Activated CD4-positive, alpha-beta T cell treated with anti-CD3 and anti-CD28 coated beads, Interleukin-2, Interleukin-4, amounts not matched to agents 100 ng/mL and 50 ng/mL, durations not matched to agents 16 hours and 8 hours (primary cell): ENCODE results near the gene BIN2.

Experiments
- DNase-seq: peaks from one replicate; pipeline ENCODE4 v3.0.0-alpha.2; 2020; ENCODE audit warnings: low spot score

Gene BIN2

DNA sequence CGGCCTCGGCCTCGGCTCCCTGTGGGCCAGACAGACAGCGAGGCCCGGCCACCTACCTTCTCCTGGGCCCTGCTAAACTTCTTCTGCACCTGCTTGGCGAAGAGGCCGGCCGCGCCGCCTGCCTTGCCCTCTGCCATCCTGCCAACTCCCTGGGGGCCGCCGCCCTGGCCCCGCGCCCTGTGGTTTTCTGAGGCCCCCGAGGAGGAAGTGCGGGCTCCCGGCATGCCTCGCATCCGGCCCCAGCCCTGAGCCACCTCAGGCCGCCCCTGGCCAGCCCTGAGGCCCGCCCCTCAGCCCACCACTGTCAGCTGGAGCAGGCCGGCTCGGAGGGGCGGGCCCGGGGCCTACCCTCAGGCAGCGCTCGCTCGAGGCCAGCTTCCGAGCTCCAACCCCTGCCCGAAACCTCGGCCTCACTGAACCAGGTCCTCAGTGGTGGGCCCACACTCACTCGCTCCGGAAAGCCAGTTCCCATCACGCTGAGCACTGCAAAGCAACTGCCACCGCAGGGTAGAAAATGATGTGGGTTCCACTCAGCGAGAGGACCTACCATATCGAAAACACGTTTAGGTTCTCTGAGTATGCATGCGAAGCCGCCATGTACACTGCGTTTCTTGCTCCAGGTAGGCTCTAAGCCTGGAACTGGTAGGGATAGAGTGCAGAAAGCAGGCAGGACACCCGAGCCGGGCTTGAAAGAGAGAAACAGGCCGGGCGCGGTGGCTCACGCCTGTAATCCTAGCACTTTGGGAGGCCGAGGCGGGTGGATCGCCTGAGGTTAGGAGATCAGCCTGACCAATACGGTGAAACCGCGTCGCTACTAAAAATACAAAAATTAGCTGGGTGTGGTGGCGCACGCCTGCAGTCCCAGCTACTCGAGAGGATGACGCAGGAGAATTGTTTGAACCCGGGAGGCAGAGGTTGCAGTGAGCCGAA is at the start of gene BIN2:
Gene BIN2 (minus strand): TSS at position 209 of the 930 bp plus-strand sequence. CDS start 72 bp downstream, at position 137.
- peak; percentile 76 for DNase-seq

DNA sequence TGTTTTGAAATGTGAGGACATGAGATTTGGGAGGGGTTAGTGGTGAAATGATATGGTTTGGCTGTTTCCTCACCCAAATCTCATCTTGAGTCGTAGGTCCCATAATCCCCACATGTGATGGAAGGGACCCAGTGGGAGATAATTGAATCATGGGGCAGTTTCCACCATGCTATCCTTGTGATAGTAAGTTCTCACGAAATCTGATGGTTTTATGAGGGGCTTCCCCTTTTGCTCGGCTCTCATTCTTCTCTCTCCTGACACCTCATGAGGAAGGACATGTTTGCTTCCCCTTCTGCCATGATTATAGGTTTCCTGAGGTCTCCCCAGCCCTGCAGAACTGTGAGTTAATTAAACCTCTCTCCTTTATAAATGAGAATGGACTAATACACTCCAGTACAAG is 49.2 kb upstream of the BIN2 start:
- DNase-seq = no peak

DNA sequence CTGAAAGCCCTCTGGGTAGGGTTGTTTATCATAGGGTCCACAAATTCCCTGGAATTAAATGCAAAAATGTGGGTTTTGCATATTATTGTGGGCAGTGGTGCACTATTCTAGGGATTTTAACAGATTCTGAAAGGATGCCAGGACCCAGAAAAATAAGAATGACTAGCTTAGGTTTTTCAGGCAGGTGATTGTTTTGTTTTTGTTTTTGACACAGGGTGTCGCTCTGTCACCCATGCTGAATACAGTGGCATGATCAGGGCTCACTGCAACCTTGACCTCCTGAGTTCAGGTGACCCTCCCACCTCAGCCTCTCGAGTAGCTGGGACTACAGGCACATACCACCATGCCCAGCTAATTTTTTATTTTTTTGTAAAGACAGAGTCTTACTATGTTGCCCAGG is 48.0 kb upstream of the BIN2 start:
- no peak for DNase-seq

DNA sequence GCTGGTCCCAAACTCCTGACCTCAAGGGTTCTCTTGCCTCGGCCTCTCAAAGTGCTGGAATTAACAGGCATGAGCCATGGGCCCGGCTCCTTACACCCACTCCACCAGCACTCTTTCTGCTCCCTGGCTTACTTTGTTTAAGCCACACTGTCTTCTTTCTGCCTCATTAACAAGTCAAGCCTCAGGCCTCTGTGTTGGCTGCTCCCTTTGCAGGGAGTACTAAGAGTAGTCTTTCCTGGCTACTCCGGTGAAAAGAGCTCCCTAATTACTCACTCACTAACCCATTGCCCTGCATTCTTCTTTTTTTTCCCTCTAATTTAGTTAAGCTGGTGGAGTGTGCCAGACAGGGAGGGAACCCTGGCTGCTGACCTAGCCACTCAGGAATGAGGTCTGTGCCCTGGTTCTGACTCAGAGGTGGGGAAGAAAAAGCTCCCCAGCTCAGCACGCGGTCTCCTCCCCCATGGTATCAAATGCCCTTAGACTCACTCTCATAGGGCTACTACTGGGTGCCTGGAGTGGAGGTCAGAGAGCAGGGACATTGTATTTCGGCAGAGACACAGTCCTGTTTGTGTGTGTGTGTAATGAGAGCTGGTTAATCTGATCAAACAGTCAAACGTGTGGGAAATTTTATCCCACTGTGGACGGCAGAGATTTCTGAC is 47.5 kb upstream of the BIN2 start:
- no peak for DNase-seq

DNA sequence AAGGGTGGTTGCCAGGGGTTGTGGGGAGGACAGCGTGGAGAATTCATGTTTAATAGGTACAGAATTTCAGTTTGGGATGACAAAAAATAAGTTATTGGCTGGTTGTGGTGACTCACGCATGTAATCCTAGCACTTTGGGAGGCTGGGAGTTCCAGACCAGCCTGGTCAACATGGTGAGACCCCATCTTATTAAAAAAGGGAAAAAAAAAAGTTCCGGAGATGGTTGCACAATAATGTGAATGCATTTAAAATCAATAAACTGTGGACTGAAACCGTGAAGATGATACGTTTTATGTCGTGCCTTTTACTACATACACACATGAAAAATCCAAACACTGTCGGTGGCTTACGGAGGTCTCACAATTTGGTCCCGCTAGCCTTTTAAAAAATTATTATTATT is 46.7 kb upstream of the BIN2 start:
- DNase-seq = no peak

DNA sequence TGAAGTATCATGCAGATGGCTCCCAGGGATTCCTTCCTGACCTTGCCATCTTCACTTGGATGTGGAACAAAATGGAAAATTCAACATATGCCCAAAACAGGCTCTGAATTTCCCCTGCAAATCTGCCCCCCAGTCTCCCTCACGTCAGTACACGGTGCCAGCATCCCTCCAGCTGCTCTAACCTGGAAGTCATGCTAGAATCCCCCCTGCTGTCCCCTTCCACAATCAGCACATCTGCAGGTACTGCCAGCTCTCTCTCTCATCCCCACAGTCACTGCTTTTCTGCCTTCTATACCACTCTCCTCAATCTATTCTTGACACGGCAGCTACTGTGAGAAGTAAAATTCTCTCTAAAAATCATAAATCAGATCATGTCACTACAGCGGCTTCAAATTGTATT is 45.6 kb upstream of the BIN2 start:
- no peak for DNase-seq

DNA sequence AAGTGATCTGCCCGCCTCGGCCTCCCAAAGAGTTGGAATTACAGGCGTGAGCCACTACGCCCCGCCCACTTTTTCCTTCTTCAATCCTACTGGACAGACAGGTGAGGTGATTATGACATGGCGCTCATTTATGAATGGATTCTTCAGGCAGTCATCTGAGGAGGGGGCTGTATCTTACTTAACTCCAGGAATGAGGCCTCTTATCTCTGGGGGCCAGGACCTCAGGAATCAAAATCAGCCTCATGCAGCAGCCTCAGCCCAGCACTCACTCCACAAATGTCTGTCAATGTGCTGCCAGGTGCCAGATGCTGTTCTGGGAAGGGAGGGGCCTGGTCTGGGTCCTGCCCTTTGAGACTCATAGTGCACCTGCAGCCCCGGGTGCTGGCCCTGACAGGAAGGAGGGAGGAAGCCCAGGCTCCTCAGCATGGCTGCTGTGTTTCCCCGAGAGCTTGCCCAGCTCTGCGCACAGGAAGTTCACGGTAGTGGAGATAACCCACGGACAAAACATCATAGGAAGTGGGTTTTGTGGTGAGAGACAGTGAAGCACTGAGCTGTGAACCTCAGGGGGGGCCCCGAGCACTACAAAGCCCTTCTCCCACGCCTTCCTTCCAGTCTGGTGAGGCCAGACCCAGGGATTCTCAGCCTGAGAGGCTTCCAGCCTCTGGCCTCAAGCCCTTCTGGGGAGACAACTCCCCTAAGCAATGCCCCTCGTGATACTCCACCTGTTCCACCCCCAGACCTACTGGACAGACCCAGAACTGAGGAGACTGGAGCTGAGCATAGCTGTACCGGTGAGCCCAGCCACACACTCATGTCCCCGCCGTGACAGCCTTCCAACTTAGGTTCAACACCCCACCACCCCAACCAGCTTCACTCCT is 44.9 kb upstream of the BIN2 start:
- peak; percentile 93 for DNase-seq

DNA sequence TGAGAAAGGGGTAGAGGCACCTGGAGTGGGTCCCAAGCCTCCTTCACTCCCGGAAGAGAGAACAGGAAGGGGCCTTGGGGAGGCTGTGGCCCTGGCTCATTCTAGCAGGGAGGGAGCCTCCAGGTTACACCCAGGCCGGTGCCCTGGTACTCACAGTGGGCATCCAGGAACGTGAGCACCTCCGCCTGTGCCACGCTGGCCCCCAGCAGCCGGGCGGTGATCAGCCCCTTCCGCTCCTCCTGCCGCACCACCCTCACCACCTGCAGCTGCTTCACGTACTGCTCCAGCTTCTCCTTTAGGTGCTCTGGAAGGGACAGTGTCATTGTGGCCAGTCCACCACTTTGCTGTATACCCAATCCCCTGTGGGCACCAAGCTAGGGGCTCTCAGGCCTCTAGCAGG is 41.3 kb upstream of the BIN2 start:
- DNase-seq = no peak

DNA sequence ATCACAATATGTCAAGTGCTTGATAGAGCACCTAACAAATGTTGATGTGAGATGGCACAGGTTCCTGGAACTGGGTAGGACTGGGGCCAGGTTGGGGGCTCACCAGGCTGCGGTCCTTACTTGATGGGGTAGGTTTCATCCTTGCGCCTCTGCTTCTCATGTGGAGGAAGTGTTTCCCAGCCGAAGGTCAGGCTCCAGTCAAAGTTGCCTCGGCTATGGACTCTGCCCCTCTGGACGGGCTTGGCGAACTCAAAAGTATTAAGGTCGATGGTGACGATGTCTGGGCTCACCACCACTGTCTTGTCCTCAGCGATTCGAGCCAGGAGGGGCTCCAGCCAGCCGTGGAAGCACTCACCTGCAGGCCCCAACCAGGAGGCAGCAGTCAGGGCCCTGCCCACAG is 40.0 kb upstream of the BIN2 start:
- no peak for DNase-seq

DNA sequence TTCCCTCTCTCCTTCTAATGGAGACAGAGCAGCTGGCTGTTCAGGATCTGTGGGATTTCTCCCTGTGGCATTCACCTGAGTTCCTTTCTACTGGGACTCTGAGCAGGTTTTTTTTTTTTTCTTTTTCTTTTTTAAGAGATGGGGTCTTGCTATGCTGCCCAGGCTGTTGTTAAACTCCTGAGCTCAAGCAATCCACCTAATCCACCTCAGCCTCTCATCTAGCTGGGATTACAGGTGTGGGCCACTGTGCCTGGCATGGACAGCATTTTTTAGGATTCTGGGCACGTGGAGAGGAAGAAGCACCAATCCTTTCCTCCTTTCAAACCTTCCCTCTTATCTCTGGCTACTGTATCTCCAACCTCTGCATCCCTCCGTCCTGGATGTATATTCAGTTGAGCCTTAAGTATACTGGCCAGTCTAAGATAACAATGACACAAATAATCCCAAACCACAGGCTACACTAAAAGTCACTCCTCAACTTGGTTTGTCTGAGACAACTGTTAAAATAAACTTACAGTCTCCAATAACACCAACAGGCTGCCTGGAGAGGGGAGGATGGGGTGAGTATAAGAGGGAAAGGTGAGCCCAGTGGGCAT is 38.9 kb upstream of the BIN2 start:
- DNase-seq = no peak

DNA sequence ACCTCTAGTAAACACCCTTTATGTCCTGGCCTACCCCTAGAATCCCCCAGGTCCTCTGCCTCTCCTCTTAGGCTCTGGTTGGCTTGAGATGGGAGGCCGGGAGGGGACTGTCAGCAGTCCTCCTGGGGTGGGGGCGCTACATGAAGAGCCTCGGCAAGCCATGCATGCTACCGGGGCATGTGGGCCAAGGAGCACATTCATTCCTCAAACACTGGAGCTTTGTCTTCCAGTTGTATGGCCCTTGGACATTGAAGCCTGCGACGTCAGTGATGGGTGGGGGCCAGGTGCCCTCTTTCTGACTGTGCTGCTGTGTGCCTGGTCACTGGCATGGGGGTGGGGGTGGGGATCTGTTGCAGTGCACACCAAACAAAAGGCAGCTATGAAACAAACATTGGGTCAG is 38.3 kb upstream of the BIN2 start:
- DNase-seq = no peak

DNA sequence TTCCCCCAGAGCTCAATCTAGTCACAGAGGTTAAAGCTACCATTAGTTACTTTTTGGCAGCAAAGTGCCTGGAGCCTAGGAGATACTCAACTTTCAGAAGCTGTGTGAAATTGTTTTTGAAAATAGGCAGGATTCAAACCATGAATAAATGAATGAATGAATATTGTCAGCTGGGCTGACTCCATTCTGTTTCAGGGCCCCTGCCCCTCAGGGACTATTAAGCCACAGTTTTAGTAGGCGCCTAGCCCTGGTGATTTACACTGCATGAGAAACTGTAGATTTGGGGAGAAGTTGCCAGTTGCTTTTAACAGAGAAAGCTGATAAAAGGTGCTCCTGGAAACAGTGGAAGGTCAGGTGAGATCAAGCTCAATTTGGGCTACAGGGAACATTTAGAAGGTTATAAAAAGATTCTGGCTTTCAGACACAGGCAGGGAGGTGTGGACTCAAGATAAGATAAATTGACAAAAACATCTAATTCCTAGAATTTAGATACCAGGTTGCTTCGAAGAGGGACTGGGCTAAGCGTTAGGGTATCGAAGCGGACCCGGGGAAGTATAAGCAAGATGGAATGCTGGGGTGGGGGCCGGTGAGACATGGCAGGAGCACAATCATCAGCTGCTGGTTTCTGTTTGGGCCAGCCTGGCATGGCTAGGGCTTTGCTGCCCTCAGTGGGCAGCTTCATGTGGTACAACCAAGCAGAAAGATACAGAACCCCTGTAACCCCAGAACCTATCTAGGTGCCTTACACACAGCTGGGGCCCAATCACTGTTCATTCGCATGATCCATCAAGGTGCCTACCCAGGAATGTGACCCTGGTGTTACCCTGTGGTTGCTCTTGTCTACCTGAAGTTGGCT is 37.4 kb upstream of the BIN2 start:
- no peak for DNase-seq

DNA sequence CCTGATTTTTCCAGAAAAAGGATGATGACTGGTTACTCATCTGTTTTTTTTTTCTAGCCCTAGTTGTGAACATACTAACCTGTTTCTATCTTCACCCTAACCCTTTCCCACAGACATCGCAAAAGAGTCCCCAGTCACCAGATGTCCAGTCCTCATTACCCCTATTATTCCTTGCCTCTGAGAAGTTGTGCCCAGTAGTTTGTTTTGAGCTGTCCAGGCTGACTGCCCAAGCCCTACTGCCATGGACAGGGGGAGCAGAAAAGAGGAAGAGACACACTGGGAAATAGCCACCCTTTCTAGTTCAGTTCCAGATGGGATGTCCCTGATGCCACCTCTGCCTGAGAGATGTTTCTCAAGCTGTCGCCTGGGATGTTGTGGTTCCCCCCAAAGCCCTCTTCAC is 36.3 kb upstream of the BIN2 start:
- DNase-seq = no peak

DNA sequence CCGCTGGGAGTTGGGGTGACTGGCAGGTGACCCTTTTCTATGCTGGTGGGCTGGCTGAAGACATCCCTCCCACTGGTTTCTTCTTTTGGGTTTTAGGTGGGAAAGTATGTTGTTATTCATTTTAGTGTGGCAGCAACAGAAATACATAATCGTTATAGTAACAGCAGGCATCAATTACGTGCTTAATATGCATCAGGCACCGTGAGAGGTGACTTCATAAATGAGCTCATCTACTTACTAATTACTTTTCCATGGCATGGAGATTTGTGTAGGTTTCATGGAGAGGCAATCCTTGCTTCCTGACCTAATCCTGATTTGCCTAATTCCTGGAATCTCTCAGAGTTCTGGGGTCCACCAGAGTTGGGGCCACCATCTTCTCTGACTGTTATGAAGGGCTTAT is 35.9 kb upstream of the BIN2 start:
- DNase-seq = no peak

DNA sequence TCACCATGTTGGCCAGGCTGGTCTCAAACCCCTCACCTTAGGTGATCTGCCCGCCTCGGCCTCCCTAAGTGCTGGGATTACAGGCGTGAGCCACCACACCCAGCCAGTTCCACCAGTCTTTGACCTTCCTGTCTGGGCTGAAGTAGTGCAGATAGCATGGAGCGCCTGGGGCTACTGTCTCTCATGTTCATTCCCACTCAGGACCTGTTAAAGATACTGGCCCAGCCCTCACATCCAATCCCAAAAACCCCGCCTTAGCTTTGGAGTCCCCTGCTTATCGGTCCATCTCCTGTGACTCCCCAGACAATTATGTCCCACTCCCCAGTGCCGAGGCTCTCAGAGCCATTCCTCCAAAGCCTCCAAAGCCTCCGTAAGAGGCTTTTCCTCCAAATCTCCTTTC is 34.5 kb upstream of the BIN2 start:
- no peak for DNase-seq

DNA sequence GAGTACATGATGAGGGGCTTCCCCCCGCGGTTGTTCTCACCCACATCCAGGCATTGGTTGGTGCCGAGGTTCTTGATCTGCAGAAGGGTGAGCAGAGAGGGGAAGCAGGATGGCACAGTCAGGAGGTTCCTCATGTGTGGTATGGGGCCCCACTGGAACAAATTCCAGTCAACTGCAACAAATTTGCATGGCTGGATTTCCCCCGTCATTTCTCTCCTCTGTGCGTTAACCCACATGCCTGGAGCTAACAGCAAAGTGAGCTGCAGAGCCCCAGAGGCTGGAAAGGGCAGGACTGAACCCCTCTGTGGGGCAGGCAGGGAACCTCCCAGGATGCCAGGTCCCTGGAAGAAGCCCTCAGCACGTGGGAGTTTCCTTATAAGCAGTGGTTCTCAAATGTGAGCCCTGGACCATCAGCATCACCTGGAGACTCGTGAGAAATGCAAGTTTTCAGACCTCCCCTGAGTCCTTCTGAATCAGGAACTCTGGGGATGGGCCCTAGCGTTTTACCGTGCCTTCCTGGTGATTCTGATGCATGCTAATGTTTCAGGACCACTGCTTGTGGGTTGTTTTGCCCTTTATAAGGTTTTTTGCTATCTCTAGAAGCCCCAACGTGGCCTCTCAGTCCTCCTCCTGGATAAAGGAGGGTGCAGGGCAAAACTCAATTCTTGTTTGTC is 33.5 kb upstream of the BIN2 start:
- DNase-seq = no peak

DNA sequence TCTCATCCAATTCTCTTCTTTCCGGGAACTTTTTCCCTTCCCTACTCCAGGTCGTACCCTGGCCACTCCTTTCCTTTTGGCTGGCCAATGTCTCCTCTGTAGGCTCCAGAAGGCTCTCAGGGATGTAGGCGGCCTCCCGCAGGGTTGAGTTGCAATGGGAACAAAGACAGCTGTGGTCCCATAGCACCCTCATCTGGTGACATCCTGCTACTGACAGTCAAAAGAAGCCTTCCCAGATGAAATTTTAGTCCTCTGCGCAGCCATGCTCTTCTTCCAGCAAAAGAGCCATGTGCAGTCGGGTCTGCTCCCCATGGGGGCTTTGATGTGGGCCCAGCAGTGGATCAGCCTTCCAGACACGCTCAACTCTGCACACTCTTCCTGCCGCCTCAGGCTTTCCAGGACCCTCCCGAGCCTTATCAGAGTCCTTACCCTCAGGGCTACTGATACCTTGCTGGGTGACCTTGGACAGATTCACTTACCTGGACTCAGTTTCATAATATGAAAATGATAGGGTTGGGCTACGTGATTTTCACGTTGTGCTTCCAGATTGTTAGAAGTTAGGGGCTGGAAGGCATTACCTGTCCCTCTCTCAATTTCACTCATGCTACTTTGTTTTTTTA is 28.0 kb upstream of the BIN2 start:
- DNase-seq = peak; percentile 43

DNA sequence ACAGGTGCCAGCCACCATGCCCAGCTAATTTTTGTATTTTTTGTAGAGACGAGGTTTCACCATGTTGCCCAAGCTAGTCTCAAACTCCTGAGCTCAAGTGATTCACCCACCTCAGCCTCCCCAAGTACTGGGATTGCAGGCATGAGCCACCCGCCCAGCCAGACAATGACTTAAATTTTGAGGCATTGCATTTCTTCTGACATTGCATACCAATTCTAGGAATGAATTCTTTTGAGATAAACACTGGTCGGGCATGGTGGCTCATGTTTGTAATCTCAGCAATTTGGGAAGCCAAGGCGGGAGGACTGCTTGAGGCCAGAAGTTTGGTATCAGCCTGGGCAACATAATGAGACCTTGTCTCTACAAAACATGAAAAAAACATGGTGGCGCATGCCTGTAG is 25.1 kb upstream of the BIN2 start:
- no peak for DNase-seq

DNA sequence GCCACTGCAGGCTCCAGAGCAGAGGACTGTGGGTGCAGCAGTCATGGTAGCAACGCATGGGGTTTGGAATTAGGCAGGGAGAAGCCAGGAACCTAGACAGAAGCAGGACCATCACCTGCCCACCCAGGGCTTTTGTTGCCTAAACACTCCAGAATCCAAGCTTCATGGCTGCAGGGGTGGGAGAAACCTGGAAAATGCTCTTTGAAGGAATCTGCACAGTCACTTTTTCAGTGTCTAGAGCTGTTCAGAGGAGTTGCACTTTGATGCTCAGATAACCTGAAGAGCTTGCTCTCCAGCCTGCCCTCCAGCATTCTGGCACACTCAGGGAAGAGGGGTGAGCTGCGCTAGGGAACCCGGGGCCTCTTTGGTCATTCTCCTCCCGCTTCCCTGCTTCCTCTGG is 24.1 kb upstream of the BIN2 start:
- DNase-seq = no peak

DNA sequence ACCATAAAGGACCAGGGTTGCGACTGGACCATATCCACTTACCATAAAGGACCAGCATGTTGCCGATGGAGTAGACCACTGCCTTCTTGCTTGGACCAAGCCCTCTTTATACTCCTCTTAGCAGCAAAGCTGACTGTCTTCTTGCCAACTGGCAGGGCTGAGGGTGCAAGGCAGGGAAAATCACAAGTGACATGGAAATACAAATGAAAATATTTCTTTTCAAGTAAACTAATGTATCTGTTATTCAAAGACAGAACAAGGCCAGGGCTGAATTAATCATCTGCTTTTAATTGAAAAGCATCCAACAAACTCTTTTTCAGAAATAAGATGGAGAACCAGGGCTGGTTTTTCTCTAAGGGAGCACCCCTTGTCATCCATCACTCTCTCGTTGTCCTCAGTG is 22.6 kb upstream of the BIN2 start, which contains the start of gene CELA1:
Gene CELA1 (minus strand): TSS at position 99 of the 400 bp plus-strand sequence. CDS start 41 bp downstream, at position 58.
- no peak for DNase-seq
